Pons (tissue), 1 donor: ENCODE data around the gene ABCA10.
"Not testable (repeated sequence)": the region's sequence is repeated elsewhere in the genome, so short reads cannot be mapped to it uniquely, and the experiment has no call there.

Source experiments
- DNase-seq: peaks from one replicate; pipeline ENCODE4 v3.0.0-alpha.2; 2016; ENCODE audit warnings: low spot score

ABCA10 gene

DNA sequence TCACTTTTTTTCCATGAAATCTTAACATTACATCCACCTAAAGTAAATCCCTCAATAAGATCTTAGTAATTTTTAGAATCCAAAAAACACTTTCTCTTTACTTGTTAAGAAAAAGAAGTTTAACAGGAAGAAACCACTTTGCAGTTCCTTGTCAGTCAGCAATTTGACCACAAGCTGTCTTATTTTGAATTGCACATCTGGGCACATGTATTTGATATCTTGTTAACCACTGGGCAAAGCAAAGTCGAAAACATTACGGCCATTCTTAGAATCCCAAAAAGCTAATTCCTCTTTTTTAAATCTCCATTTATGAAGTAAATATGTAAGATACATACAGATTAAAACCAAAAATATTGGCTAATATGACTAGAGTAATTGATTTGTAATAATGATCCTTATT, 1.1 kb downstream of the ABCA10 start:
- no peak for DNase-seq

DNA sequence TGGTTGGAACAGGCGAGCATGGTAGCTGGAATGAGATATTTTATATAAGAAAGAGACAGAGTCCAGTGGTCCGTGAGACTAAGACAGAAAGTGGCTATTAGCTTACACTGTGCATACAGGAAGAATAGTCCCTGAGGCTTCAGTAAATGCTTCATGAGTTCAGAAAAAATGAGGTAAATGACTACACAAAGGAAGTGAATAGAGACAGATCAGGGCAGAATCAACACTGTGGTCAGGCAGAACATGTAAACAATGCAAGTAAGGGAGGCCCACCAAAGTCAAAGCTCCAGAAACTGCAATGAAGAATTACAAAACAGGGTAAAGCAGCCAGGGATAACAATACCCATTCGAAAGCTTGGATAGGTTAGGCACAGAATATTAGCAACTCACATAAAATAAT, 4.8 kb downstream of the ABCA10 start:
- DNase-seq = no peak

DNA sequence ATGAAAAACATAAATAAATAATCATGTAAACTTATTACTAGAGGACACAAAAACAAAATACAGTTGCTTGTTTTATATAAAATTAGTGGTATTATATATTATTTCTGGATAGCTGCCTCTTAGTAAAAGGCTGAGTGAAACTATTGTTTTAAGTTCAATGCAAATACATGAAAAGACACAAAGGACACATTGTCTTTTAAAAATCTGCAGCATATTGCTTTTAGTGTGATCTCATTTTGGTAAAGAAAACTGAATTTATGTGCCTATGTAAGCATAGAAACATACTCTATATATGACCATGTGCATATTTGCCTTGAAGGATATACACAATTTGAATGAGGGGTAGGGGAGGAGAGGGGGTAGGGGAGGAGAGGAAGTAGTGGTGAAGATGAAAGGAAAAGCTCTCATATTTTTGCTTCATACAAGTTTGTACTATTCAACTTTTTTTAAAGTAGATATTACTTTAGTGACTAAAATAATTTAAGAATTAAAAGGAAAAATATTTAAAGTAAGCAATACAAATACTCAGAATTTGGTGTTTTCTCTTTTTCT, 5.8 kb downstream of the ABCA10 start:
- DNase-seq = peak; percentile 54

DNA sequence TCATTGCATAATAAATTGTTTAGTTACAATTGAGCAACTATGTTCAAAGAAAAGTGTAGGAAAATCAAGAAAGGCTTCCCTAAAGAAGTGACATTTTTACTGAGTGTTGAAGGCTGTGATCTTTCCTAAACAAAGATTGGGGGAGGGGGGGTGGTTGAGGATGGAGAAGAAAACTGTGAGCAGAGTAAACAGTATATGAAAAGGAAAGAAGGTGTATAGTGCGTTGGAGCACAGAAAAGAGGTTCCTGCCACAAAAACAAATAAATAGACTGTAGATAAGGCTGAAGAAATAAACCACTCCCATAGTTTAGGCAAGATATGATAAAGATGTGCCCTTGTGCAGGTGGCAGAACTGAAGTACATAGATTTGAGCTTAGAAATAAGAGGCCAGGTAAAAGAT, 8.5 kb downstream of the ABCA10 start:
- no peak for DNase-seq

DNA sequence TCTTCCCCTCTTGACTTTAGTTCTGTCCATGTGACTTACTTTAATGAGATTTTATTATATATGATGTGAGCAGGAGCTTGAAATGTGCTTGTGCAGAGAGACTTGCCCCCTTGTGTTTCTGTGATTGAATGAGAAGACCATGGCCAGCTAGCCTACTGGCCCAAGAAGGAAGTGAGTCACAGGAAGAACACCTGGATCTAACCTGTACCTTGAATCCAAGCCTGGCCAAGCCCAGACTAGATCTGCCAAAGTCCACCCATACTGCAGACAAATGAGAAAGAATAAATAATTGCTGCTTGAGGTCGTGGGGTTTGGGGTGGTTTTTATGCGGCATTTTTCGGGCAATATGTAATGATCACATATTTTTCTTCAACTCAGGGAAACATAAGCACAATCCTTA, 9.6 kb downstream of the ABCA10 start:
- no peak for DNase-seq

DNA sequence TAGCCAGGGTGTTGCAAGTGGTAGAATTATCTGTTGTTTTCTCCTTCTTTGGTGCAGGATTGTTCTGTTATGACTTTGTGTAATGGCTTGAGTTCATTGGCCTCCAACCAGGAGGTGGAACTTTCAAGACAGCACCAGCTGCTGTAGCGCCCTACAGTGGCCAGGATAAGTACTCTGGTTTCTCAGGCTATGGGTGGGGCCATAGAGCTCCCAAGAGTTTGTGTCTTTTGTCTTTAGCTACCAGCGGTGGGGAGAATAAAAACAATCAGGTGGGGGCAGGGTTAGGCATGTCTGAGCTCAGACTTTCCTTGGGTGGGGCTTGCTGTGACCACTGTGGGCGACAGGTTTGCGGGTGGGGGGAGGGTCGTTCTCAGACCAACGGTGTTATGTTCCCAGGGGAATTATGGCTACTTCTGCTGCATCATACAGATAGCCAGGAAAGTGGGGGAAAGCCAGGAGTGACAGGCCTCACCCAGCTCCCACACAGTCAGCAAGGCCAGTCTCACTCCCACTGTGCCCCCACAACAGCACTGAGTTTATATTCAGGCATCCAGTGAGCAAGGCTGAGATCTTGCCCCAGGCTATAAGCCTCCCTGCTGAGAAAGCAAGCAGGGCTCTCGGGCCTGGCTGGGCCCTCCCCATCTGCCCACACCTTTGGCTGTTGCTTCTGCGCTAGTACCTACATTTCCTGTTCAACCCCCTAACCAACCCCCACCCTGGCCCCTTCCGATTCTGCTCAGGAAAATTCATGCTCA, 15.4 kb downstream of the ABCA10 start:
- DNase-seq = no peak

DNA sequence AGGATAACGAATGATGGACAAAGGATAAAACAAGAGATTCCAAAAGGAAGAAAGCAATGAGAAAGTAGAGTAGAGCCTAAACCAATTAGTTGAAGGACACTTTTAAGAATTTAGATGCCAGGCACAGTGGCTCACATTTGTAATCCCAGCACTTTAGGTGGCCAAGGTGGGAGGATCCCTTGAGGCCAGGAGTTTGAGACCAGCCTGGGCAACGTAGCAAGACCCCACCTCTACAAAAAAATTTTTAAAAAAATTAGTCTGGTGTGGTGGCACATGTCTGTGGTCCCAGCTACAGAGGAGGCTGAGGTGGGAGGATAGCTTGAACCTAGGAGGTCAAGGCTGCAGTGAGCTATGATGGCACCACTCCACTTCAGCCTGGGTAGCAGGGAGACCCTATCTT, 20.0 kb downstream of the ABCA10 start:
- DNase-seq = no peak

DNA sequence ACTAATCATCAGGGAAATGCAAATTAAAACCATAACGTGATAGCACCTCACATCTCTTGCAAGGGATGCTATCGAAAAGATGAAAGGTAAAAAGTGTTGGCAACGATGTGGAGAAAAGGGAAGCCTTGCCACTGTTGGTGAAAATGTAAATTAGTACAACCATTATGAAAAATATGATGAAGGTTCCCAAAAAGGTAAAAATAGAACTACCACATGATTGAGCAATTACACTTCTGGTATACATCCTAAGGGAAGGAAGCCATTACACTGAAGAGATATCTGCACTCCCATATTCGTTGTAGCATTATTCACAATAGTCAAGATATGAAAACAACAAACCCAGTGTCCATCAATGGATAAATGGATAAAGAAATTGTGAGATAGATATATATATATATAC, 21.5 kb downstream of the ABCA10 start:
- no peak for DNase-seq

DNA sequence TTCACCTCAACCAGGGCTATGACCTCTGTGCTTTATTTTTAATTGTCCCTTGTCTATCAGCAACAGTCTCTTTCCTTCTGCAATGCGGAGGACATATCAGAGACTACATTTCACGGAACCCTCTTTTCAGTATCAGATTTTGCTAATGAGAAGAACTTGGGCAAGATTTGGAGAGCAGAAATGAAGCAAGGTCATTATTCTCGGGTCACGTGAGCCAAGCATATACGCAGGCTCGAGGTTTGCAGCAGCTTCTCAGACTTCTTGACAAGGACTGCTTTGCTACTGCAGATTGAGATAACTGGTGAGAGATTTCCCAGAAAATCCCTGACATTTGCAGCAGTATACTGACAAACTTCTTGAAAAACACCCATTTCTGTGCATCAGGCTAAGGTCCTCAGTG, 30.4 kb downstream of the ABCA10 start:
- DNase-seq = no peak

DNA sequence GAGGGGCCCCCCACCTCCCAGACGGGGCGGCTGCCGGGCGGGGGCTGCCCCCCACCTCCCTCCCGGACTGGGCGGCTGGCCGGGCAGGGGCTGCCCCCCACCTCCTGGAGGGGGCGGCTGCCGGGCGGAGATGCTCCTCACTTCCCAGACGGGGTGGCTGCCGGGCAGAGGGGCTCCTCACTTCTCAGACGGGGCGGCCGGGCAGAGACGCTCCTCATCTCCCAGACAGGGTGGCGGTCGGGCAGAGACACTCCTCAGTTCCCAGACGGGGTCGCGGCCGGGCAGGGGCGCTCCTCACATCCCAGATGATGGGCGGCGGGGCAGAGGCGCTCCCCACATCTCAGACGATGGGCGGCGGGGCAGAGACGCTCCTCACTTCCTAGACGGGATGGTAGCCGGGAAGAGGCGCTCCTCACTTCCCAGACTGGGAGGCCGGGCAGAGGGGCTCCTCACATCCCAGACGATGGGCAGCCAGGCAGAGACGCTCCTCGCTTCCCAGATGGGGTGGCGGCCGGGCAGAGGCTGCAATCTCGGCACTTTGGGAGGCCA, 32.4 kb downstream of the ABCA10 start:
- not testable (repeated sequence) for DNase-seq

DNA sequence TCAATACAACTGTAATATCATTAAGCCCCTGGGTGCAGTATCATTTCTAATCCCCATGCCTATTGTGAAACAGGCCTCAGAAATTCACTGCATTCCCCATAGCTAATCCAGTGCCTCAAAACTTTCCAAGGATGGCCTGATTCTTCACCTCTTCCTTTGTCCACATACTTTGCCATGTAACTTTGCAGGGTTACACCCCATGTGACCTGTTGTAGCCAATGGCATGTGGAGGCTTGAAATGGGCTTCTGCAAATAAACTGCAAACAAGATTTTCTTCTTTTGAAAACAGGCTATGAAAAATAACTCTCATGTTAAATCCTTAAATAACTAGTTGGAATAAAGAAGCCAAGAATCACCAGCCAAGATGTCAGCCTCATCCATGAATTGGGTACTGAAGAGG, 35.9 kb downstream of the ABCA10 start:
- no peak for DNase-seq

DNA sequence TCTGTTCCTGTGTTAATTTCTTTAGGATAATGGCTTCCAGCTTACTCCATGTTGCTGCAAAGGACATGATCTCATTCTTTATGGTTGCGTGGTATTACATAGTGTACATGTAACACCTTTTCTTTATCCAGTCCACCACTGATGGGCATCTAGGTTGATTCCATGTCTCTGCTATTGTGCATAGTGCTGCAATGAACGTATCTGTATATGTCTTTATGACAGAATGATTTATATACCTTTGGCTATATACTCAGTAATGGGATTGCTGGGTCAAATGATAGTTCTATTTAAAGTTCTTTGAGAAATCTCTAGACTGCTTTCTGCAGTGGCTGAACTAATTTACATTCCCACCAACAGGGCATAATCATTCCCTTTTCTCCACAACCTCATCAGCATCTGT, 39.8 kb downstream of the ABCA10 start:
- DNase-seq = no peak

DNA sequence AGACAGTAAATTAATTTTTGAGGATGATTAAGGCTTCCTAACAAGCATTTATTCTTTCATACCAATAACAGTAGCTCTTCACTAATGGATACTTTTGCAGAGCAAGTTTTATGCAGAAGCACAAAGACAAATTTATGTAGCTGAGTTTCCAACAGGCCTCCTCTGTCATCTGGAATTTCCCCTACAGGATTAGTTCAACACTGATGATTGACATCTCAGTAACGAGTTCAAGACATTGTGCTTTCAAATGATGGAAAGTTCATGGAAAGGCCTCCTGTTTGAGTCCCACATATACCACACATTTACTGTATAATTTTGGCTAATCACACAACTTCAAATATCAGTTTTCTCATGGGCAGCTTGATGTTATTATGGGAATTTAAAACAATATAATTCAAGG, 40.6 kb downstream of the ABCA10 start:
- DNase-seq = no peak

DNA sequence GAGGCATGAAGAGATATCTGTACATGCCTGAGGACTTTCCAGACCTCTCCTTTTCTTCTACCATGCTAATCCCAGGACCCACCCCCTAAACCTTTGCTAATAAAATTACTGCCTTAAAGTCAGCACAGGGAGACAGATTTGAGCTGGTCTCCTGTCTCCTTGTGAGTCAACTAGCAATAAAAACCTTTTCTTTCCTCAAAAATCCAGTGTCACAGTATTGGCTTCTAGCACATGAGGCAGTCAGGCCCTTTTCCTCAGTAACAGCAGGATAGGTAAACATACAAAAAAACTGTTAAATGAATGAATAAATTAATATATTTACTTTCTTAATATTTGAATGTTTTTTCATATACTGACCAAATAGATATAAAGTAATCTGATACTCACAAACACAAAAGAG, 41.3 kb downstream of the ABCA10 start:
- no peak for DNase-seq

DNA sequence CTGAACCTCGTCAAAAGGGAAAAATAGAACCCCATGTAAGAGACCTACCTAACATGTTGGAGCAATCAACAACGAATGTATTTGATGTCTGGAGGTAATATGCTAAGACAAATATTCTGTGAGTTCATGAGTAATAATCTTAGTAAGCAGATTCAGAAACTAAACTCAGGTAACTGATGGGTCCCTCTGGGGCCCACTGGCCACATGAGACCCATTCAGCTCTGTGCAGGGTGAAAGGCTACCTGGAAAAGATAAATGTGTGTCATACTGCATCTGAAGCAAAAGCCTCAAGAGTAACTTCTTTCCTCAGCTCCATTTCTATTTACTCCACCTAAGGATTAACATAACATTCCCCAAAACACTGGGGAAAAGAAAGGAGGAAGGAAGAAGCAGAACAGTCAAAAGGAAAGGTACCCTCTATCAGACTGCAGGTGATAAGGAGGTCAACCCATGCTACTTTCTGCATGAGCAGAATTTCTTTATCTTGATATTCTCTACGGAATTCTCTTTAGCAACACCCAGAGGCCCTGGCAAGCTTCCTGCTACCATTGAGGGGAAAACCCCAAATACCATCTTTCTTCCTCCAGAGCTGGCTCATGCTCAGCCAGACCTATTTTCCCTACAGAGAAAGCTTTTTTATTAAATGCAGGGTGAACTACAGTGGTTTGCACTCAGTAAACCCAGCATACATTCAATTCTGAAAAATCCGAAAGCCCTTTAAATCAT, 49.2 kb downstream of the ABCA10 start:
- DNase-seq = no peak

DNA sequence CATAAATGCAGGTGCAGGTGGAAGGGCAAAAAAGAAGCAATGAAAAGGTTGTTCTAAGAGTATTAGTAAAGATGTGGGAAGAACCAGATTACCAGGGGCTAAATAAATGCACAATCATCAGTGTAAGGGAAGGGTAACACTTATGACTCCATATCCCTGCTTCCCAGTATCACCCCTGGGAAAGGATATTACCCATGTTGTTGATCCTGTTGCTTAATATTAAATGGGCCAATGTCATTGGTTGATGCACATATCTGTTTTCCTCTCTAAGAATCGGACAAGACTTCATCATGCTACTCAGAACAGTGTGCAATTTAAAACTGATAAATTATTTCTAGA, 52.2 kb downstream of the ABCA10 start:
- no peak for DNase-seq

DNA sequence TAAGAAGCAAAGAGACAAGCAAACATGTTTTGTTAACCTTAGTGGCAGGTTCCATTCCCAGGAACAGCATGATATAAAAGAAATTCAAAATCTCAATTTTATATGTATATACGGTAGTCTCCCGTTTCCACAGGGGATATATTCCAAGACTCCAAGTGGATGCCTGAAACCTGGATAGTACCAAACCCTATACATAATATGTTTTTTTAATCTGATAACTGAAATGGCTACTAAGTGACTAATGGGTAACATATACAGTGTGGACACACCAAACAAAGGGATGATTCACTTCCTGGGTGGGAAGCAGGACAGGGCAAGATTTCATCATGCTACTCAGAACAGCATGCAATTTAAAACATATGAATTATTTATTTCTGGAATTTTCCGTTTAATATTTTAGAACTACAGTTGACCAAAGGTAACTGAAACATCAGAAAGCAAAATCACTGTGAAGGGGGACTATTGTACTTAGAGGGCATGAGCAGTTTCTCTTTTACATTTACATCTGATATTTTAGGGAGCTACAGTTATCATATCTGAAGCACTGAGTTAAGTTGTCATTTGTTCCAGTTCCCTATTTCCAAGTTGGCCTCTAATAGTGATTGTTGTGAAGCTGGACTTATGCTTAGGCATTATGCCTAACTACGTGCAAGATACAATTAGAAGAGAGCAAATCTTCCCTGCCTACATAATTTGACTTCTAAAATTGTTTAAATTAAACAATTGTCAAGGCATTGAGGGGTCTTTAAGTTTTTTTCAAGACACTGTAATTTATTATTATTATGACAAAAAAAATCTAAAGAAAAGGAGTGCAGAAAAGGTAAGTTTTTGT, 52.8 kb downstream of the ABCA10 start:
- no peak for DNase-seq

DNA sequence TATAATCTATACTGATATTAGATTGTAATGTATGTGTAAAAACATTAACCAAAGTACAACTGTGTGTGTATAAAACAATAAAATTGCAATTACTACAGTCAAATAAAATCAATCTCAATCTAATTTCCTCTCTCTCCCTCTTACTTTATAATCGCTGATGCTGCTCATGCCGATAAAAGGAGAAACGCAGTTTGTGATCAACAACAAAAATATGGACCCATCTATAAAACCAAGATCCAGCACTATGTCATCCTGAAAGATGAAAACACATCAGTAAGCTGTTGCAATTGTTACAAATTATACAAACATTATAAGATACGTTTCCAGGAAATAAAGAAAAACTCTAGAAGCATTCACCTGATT, 53.4 kb downstream of the ABCA10 start:
- DNase-seq = no peak

DNA sequence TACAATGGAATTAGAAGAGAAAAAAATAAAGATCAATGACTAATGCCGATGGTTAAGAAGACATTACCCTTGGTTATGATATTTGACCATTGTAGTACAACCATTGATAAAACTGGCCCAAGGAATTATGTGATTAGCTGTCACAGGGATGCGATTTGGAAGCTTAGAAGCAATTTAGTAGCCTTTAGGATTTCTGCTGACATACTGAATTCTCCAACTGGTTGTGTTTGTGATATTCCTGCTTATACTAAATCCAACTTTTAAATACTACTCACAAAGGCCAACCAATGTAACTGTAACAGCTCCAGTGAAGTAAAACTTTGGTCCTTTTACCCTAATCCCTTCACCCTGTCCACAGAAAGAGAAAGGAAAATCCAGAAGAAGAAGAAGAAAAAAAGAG, 55.5 kb downstream of the ABCA10 start:
- DNase-seq = no peak

DNA sequence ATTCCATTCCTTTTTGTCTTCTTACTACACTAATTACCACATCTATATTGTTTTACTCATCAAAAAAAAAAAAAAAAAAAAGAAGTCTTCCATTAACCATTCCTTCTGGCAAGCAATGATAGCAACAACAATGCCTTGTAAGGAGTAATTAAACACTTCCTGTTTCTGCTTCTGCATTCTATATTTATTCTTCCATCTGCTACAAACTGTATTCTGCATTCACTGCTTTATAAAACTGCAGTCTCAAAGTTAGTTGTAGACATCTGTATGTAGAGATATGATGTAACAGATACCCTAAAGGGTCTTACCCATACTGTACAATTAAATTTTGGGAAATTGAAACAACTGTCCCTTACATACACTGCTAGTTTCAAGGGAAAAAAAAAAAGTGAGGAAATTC, 58.2 kb downstream of the ABCA10 start:
- DNase-seq = no peak

DNA sequence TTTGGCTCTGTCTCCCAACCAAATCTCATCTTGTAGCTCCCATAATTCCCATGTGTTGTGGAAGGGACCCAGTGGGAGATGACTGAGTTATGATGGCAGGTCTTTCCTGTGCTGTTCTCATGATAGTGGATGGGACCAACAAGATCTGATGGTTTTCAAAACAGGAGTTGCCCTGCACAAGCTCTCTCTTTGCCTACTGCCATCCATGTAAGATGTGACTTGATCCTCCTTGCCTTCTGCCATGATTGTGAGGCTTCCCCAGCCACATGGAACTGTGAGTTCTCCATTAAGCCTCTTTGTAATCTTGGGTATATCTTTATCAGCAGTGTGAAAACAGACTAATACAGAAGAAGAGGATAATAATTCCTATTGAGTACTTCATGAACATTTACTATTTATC, 60.0 kb downstream of the ABCA10 start:
- not testable (repeated sequence) for DNase-seq

DNA sequence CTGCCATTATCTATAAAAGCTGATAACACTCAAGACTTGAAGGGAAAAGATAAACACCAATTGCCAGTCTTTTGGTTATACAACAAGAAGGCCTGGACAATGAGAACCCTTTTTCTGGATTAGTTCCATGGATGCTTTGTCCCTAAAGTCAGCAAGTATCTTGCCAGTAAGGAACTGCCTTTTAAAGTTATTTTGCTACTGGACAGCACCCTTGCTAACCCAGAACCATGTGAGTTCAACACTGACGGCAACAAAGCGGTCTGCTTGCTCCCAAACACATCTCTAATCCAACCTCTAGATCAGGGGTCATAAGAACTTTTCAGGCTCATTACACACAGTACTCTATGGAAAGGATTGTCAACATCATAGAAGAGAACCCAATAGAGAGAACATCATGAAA, 61.7 kb downstream of the ABCA10 start:
- DNase-seq = no peak

DNA sequence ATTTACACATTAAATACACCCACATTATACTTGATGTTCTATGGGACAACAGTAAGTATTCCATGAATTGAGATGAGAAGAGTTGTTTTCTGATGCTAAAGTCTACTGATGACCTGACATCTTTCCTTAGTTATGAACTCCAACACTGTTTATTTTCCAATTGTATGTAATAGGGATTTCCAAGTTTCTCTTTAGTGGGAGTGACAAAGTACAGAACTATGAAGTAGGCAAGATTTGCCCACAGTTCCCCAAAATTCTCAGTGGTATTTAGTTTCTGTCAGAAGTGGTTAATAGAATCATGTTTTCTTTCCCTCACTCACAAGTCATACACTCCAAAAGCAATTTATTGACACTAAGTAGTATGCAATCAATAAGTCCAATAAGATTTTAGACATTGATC, 64.4 kb downstream of the ABCA10 start:
- no peak for DNase-seq
